ENCODE measurements around the gene CTU2. TPM values are rescaled to one million over a fixed set of nuclear protein-coding genes. Genes with fewer than 3 reads are reported as not detected.

The CTU2 gene
- total RNA-seq, 1 donor from 2014 or later = 27.1 TPM

DNA sequence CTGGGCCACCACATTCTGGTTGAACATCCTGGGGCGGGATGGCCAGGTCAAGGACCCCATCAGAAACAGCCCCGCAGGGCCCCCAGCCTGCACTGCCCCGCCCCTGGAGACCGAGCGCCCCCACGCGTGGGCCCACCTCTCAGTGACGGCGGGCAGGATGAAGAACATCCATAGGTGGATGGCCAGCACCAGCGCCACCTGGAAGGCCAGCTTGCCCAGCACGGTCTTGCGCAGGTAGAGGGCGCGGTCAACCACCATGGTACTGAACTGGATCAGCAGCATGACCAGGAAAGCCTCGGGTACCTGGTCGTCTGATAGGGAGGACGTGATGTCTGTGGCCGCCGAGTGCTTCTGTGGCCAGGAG, 13.6 kb downstream of the CTU2 start:
- H3K4me3 Mint-ChIP-seq = no peak overlapping the region
- no peaks in the 10 kb centered on the region for H3K27me3 Mint-ChIP-seq
- H3K9me3 Mint-ChIP-seq = no peaks in the 10 kb centered on the region
- H3K27ac Mint-ChIP-seq = no peak overlapping the region
- H3K36me3 Mint-ChIP-seq = no peaks in the 10 kb centered on the region
- TF ChIP-seq CTCF (conservative IDR thresholded peaks at IDR 0.05) = no peak
- no peak for DNase-seq (ENCODE audit: extremely low spot score, unreplicated experiment)
- no peaks in the 10 kb centered on the region for H3K4me1 Mint-ChIP-seq (ENCODE audit: unreplicated experiment)

- Mint-ChIP-seq H3K27me3 (no peaks in the 10 kb centered on the region), H3K36me3 (no peaks in the 10 kb centered on the region), H3K4me3 (no peak overlapping the region), H3K4me1 (ENCODE audit: unreplicated experiment) (no peaks in the 10 kb centered on the region), H3K27ac (no peak overlapping the region), H3K9me3 (no peaks in the 10 kb centered on the region)
- no peak for DNase-seq (ENCODE audit: extremely low spot score, unreplicated experiment)
- TF ChIP-seq CTCF (conservative IDR thresholded peaks at IDR 0.05) = no peak
These were observed 14.2 kb downstream of the CTU2 start for GRCh38 chr16:88720396-88720970.

DNA sequence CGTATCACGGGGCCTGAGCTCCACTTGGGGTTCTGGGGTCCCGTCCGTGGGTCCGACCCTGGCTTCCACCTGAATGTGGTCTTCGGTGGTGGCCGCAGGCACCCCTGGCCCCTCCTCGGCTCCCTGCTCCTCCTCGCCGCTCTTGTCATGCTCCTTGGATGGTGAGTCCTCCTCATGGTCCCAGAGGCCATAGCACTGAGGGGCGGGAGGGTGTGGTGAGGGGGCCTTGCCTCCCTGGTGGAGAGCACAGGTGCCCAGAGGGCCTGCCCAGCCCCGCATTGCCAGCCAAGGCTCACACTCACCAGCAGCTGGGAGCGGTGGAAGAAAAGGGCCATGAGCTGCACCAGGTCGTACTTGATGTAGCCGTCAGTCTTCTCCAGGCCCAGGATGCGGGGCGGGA, 14.9 kb downstream of the CTU2 start:
- Mint-ChIP-seq H3K36me3 (no peaks in the 10 kb centered on the region), H3K9me3 (no peaks in the 10 kb centered on the region), H3K4me3 (no peak overlapping the region), H3K27ac (no peak overlapping the region), H3K4me1 (ENCODE audit: unreplicated experiment) (no peaks in the 10 kb centered on the region), H3K27me3 (no peaks in the 10 kb centered on the region)
- no peak for DNase-seq (ENCODE audit: extremely low spot score, unreplicated experiment)
- TF ChIP-seq CTCF (conservative IDR thresholded peaks at IDR 0.05) = no peak

DNA sequence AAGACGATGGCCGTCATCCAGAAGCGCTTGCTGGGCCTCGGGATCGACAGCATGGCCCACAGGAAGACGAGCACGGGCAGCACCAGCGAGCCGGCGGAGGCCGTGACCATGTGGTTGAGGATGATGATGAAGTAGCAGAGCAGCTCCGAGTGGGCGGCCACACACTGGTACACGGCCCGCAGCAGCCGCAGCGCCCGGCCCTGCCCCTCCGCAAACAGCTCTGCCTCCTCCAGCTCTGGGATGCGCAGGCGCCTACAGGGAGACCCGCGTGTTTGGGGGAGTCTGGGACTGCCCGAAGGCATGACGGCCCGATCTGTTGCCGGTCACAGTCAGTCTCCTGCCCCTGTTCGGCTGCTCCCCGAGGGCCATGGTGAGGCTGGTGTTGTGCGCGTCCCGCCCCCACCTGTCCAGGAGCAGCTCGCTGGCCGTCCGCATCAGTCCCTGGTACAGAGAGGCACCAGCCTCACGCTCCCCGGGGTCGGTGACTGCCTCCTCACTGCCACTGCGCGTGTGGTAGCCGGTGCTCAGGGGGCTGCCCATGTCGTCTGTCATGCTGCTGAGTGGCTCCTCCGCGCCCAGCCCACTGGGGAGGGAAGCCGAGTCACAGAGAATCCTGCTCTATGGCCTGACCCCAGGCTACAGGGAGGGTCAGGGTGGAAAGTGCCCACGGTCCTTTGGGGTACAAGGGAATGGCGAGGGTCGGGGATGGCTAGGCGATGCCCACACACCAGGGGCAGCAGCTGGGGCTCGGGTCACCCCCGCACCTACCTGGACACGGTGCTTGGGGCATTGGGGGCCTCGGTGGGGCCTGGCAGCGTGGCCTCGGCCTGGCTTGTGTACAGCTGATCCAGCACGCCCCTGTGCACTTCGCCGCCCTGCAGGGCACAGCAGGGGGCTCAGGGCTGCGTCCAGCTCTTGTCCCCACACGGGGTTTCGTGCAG, 15.8 kb downstream of the CTU2 start:
- H3K27ac Mint-ChIP-seq = no peak overlapping the region
- H3K9me3 Mint-ChIP-seq = no peaks in the 10 kb centered on the region
- no peaks in the 10 kb centered on the region for H3K36me3 Mint-ChIP-seq
- H3K4me1 Mint-ChIP-seq (ENCODE audit: unreplicated experiment) = no peaks in the 10 kb centered on the region
- H3K27me3 Mint-ChIP-seq = no peaks in the 10 kb centered on the region
- no peak overlapping the region for H3K4me3 Mint-ChIP-seq
- TF ChIP-seq CTCF (conservative IDR thresholded peaks at IDR 0.05) = no peak
- DNase-seq (ENCODE audit: extremely low spot score, unreplicated experiment) = no peak

DNA sequence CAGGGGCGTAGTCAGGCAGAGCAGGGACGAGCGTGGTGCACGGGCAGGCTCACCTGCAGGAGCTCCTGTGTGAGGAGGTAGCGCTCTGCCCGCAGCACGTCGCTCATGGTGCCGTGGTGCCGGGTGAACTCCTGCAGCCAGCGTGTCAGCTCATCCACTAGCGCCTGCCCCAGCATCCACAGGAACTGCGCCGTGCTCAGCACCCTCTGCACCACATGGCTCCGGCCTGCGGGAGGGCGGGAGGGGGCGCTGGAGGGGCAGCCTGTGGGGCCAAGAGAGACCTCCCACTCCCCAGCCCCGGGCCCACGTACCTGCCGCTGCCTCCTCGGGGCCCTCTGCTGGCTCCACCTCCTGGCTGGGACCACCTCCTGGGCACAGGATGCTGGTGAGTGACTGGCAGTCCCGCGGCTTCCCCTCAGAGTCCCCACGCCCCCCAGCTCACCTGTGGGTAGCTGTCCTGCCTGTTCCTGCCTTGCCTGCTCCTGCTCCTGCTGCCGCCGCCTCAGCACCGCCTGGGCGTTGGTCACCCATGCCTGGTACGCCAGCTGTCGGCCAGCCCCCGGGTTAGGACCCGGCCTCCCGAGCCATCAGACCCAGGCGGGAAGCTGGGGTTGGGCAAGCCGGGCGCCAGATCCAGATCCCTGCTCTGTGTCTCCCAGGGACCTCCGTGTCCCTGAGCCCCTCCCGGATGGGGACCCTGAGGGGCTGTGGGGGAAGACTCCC, 16.6 kb downstream of the CTU2 start:
- no peak for TF ChIP-seq CTCF (conservative IDR thresholded peaks at IDR 0.05)
- no peak for DNase-seq (ENCODE audit: extremely low spot score, unreplicated experiment)
- Mint-ChIP-seq H3K27ac (no peak overlapping the region), H3K4me3 (no peak overlapping the region), H3K27me3 (no peaks in the 10 kb centered on the region), H3K9me3 (no peaks in the 10 kb centered on the region), H3K4me1 (ENCODE audit: unreplicated experiment) (no peaks in the 10 kb centered on the region), H3K36me3 (no peaks in the 10 kb centered on the region)
